NCI-H82 (cell line): ENCODE data around the gene GPRIN1.

Experiments
- DNase-seq: peaks from one replicate; lab custom pipeline; 2025; lab: John Stamatoyannopoulos, UW

The GPRIN1 gene

DNA sequence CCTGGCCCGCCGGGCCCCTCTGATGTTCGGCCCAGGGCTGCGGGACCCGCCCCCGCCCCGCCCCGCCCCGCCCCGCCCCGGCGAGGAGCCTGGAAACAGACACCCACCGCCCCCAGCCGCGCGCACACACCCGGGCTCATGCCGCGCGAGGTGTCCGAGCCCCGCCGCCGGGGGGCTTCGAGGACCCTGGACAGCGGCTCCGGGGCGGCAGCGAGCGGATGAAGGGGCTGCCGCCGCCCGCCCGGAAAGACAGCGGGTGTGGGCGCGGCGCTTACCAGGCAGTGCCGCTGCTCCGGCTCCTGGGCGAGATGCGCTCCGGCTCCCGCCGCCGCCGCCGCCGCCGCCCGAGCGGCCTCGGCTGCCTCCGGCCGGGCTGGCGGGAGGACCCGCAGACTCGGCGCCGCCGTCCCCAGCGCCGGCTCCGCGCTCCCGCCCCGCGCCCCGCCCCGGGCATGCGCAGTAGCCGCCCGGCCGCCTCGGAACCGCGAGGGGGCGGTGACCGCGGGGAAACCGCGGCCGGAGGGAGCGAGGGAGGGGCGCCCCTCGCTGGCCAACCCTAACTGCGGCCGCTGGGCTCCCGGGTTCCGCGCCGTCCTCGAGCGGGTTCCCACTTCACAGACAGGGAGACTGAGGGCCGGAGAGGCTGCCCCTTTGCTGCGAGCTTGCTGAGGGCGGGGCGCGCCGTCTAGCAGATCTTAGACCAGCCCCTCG, at the start of gene GPRIN1:
Gene GPRIN1, minus strand, starts transcription at position 433 of the 711 bp plus-strand sequence. CDS start 10,322 bp downstream, outside the sequence.
- peak; percentile 71 for DNase-seq

DNA sequence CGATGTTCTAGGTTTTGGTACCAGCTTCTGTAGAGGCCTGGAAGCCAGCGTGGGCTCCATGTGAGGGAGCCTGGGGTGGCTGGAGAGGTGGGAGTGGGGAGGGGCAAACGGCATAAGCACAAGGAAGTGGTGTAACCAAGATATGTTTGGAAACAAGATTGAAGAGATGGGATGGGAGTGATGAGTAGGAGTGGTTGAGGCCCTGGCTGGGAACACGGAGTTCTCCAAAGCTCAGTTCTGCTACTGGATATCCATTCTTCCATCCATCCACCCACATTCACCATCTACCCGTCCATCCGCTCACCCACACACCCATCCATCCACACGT, 49.5 kb upstream of the GPRIN1 start:
- no peak for DNase-seq

DNA sequence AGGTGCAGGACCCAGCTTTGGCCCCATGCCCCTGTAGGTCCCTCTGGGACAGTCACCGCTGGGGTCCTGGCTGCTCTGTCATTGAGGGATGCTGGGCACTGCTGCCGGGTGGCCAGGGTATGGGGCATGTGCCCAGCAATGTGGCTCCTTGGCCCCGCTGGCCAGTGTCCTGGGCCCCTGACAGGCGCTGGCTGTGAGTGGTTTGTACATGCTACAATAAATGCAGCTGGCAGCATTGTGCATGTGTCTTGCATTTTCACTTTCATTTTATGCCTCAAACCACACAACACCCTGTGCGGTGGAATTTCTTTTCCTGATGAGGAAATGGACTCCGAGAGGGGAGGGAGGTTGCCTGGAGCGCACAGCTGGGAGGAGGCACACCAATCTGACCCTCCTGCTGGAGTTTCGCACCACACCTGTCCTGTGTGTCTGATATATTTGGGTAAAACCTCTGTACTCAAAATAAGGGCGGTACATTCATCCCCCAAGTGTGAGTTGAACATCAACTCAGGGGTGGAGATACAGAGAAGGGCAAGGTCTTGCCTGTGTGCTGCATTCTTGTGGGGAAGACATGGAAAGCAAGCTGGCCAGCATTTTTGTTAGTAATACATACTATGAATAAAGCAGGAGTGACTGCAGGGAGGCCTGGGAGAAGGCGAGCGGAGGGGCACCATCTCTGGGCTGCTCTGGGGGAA, 49.0 kb upstream of the GPRIN1 start:
- no peak for DNase-seq

GRCh38 chr5:176658007-176658599, 48.1 kb upstream of the GPRIN1 start:
- DNase-seq, result peak; percentile 82

DNA sequence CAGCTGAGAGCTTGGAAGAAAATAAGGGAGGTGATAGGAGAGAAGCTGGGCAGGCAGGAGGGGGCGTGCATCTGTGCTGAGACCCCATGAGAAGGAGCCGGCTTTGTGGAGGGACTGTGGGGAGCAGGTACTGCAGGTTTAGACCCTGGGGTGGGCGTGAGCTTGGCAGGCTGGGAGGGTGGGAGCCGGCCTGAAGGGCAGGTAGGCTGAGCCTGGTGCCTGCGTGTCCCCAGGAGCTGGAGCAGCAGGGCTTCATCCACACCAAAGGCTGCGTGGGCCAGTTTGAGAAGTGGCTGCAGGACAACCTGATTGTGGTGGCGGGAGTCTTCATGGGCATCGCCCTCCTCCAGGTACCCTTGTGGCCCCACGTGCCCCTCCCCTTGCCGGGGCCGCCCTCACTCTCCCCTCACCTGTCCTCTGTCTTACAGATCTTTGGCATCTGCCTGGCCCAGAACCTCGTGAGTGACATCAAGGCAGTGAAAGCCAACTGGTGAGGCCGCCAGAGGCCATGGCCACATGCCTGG, 46.6 kb upstream of the GPRIN1 start:
- no peak for DNase-seq

- DNase-seq, result no peak
These were observed 44.9 kb upstream of the GPRIN1 start for GRCh38 chr5:176654856-176655255.

GRCh38 chr5:176653401-176654385, 43.7 kb upstream of the GPRIN1 start:
- DNase-seq, result no peak

- peak; percentile 66 for DNase-seq
These were observed 42.2 kb upstream of the GPRIN1 start for GRCh38 chr5:176652136-176652535.

- no peak for DNase-seq
These were observed 41.6 kb upstream of the GPRIN1 start for GRCh38 chr5:176651472-176651980.

- peak; percentile 37 for DNase-seq
These were observed 40.5 kb upstream of the GPRIN1 start for GRCh38 chr5:176650354-176650884.

DNA sequence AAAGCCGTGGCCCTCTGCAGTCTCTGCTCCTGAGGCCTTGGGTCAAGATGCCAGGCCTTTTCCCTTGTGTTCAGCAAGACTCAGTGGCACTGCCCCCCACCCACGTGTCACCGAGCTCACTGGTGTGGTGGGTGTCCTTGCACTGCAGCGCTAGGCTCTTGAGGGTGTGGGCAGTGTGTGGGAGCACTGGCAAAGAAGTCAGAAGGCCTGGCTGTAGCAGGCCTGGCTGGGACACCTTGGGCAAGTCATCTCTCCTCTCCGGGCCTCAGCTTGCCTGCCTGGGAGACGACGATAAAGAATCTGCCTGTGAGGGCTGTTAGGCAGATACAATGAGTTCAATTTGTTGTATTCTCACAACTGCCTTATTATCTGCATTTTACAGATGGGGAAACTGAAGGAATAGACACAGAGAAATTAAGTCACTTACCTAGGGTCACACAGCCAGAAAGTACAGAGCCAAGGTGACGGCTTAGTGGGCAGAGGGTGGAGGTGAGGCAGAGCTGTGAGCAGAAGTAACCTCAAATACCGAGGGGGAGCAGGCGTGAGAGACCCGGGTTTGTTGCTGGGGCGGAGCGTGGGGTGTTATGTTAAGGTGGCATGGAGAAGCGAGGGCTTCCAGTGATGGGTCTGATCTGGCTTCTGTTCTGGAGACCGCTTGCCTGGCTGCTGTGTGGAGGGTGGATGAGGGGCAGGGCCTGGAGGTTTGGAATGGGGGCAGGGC, 38.7 kb upstream of the GPRIN1 start:
- no peak for DNase-seq

- DNase-seq, result peak; percentile 75
These were observed 38.0 kb upstream of the GPRIN1 start for GRCh38 chr5:176647843-176648473.

GRCh38 chr5:176647030-176647842, 37.3 kb upstream of the GPRIN1 start, which contains the start of gene TSPAN17:
Gene TSPAN17, plus strand, starts transcription at chr5:176647484. Its CDS starts 132 bp downstream, at chr5:176647616.
- peak; percentile 99 for DNase-seq

DNA sequence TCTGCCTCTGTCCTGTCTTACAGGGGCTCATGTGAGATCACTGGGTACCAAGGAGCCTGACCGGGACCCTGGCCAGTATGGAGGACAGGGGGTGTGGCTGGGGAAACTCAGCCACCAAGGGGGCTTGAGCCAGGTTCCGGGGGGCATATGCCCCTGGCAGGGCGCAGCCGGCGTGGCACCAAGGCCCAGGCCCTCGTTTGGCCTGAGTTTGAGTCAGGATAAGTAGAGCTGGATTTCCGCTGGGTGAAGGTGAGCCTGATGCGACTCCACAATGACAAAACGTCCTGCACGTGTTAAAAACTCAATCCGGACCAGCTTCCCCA, 36.7 kb upstream of the GPRIN1 start:
- DNase-seq, result no peak

DNA sequence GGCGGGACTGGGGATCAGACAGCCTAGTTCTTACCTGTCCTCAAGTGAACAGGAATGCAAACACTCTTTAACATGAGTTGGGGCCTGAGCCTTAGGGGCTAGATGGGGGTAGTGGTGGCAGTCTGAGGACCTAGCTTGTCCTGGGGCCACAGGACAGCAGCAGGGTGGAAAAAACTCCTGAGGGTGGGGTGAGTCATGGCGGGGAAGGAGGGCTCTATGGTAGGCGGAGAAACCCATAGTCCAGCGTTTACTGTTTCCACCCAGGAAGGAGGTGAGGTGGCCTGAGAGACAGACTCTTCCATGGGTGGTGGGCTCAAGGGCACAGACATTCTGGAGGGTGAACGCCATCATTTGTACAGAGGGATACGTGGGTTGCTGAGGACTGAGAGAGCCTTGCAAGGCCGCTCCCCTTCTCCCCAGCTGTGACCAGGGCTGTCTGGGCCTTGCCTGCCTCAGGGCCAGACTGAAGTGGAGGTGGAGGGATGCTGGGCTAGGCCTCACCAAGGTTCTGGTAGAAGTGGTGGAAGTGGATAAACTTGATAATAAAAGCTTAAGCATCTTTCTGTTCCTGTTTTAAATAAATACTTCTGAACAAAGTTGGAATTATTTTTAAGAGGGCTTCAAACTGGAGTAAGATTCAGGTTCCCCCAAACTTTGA, 36.2 kb upstream of the GPRIN1 start:
- DNase-seq, result no peak

- DNase-seq, result peak; percentile 34
These were observed 35.1 kb upstream of the GPRIN1 start for GRCh38 chr5:176644878-176645670.

GRCh38 chr5:176644294-176644693, 34.3 kb upstream of the GPRIN1 start:
- peak; percentile 71 for DNase-seq
